ENCODE results near the gene C19orf81. TPM values are rescaled to one million over a fixed set of nuclear protein-coding genes. Genes with fewer than 3 reads are reported as not detected.

The C19orf81 gene
- total and polyA plus RNA-seq, 9 of the 15 experiments (the other 6 are each of a cell fraction or from before 2014, with no cell fraction given) = 2.5 to 42.9 (median 33.0) TPM; not detected in 4

- TF ChIP-seq ZNF609 (CRISPR knock-in tag; IDR thresholded peaks at IDR 0.05; ENCODE audit: borderline replicate concordance) = no peak
- no peak for TF ChIP-seq RBM34 (IDR thresholded peaks at IDR 0.05; ENCODE audit: borderline replicate concordance, insufficient read depth, low read length)
- TF ChIP-seq ZBTB34 (CRISPR knock-in tag; IDR thresholded peaks at IDR 0.05) = no peak
- no peak for TF ChIP-seq CHD4 (IDR thresholded peaks at IDR 0.05; ENCODE audit: insufficient read depth, insufficient replicate concordance, low read depth, low read length, poor library complexity, severe bottlenecking)
- no peak for TF ChIP-seq ZNF354B (CRISPR knock-in tag; IDR thresholded peaks at IDR 0.05)
- TF ChIP-seq SMARCA4 (IDR thresholded peaks at IDR 0.05) = no peak
- TF ChIP-seq ELF2 (CRISPR knock-in tag; IDR thresholded peaks at IDR 0.05) = no peak
- TF ChIP-seq FOSL1 (tag; conservative IDR thresholded peaks at IDR 0.05) = no peak
- no peak for TF ChIP-seq POLR2A (conservative IDR thresholded peaks at IDR 0.05)
- no peak for TF ChIP-seq HEY1 (CRISPR knock-in tag; IDR thresholded peaks at IDR 0.05; ENCODE audit: borderline replicate concordance)
- peak; percentile 70 for TF ChIP-seq ZNF512 (tag; IDR thresholded peaks at IDR 0.05)
- TF ChIP-seq HNRNPK (IDR thresholded peaks at IDR 0.05; ENCODE audit: low read depth, low read length, poor library complexity, severe bottlenecking) = no peak
- TF ChIP-seq E2F6 (IDR thresholded peaks at IDR 0.05; ENCODE audit: borderline replicate concordance in 1 of 2, extremely low read depth in 1 of 2, insufficient read depth in 1 of 2, insufficient read length in 1 of 2, low read depth in 1 of 2, low read length in 1 of 2, poor library complexity in 1 of 2, severe bottlenecking in 1 of 2) = peak; percentile 99 to 100
- no peak for TF ChIP-seq ZNF76 (CRISPR knock-in tag; IDR thresholded peaks at IDR 0.05; ENCODE audit: borderline replicate concordance)
- TF ChIP-seq ZSCAN29 (IDR thresholded peaks at IDR 0.05) = no peak
- TF ChIP-seq SETDB1 (IDR thresholded peaks at IDR 0.05; ENCODE audit: low read length) = no peak
- TF ChIP-seq PCBP1 (IDR thresholded peaks at IDR 0.05; ENCODE audit: low read depth, low read length, poor library complexity, severe bottlenecking) = no peak
- no peak for TF ChIP-seq ZNF347 (CRISPR knock-in tag; IDR thresholded peaks at IDR 0.05; ENCODE audit: low read depth)
Measured at GRCh38 chr19:50679177-50680125, 30.2 kb downstream of the C19orf81 start (continued).

Measured in K562 (cell line).